HG02943 (cell line): Measurements from ENCODE around the gene MSMP.
A peak's percentile ranks its signal among the peaks of the same experiment; 100 is the strongest.

ENCODE experiments used
- ATAC-seq: cut with Tn5 transposase; IDR thresholded peaks from one replicate; pipeline ENCODE4 v1.9.1; 2021; ENCODE audit warnings: mild to moderate bottlenecking, low read depth, moderate library complexity; ENCODE audit not compliant: unreplicated experiment

The MSMP gene

GRCh38 chr9:35746583-35746982, 7.5 kb downstream of the MSMP start:
- no peak for ATAC-seq

DNA sequence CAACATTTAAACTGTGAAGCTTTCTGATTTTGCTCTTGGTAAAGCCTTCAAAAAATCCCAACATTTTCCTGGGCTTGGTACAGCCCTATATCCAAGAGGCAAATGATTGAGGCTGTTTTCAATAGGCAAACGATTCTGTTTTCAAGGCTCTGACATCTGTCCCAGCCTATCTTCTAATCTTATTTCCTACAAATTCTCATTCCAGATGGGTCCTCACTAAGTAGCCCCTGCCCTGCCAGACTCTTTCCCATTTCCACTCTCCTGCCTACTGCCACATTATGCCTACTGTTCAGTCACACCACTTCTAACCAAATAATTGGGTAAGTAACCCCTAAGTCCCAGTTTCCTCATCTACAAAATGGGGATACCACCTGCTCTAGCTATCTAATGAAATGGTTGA, 8.5 kb downstream of the MSMP start:
- ATAC-seq: no peak

DNA sequence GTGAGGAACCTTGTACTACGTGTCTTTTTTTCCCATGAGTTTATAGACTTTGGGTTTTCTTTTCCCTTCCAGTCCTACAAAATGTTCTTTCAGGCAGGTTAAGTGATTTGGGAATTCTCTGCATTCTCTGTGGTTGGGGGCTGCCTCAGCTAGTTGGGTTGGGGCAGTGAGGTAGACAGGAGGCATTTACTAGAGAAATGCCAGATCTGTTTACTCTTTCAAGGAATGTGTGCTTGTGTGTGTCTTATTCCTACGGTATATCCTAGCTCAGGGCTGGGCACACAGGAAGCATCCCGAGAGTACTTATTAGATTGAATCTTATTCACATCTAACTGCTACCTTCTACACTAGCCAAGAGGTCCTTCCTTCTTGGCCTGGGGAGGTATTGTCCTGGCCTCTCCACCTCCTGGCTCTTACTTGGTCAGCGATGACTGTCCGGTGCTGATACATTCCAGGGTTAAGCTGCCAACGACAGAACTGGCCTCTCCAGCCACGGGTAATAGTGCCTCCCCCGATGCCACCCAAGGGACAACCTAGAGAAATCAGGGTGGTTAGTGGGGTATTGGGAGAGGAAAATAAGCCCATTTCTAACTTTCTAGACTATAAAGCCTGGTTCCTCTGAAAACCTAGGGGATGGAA, 10.1 kb downstream of the MSMP start:
- ATAC-seq: no peak

DNA sequence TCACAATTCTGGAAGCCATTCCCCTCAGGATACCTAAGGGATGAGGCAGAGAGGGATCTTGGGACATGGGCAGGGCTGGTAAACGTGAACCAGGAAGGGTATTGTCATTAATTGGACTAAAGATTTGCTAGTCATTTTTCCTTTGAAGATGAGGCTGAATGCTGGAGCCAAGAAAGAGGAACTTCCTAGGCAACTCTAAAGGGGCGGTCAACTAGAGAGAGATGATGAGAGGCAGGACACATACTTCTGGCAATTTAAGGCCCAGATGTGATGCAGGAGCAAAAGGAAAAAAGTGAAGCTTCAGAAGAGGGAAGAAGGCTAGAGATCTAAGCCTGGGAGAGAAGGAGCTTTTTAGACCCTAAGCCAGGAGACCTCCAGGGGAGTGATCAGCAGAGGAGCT, 10.6 kb downstream of the MSMP start:
- ATAC-seq: no peak

- no peak for ATAC-seq
Observed at GRCh38 chr9:35741740-35742139, 12.3 kb downstream of the MSMP start.

- ATAC-seq: no peak
Observed at GRCh38 chr9:35740243-35740642, 13.8 kb downstream of the MSMP start.

- no peak for ATAC-seq
Observed at GRCh38 chr9:35738924-35739323, 15.2 kb downstream of the MSMP start.

DNA sequence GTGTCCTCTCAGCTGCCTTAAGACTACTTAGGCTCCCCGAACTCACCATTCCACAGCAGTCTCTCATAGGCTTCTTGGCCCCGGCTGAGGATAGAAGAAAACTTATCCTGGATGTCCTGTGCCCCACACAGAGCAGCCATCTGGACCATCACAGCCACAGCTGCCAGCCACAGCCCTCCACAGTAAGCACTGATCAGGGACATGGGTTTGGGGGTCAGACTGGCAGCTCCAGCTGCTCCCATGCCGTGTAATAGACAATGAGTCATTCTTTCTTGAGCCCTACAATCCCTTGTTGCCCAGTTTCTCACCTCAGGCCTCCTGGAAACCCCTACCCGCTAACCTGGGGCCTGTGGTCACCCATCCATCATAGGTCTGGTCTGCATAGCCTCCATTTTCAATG, 15.9 kb downstream of the MSMP start:
- ATAC-seq: no peak

GRCh38 chr9:35737143-35737542, 16.9 kb downstream of the MSMP start:
- ATAC-seq: no peak

- no peak for ATAC-seq
Observed at GRCh38 chr9:35736201-35736633, 17.9 kb downstream of the MSMP start.

DNA sequence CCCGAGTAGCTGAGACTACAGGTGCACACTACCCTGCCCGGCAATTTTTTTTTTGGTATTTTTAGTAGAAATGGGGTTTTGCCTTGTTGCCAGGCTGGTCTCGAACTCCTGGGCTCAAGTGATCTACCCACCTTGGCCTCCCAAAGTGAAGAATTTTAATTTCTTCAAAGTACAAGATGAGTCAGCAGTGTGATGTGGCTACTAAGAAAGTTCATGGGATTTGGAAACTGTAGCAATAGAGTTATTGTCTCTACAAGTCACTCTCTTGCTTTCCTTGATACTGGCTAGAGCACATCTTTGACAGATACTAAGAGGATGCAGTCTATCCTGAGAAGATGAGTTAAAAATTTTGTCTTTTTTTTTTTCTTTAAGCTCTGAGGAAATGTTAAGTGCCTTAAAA, 20.0 kb downstream of the MSMP start:
- no peak for ATAC-seq

- ATAC-seq: no peak
Observed at GRCh38 chr9:35732800-35733541, 21.1 kb downstream of the MSMP start.

DNA sequence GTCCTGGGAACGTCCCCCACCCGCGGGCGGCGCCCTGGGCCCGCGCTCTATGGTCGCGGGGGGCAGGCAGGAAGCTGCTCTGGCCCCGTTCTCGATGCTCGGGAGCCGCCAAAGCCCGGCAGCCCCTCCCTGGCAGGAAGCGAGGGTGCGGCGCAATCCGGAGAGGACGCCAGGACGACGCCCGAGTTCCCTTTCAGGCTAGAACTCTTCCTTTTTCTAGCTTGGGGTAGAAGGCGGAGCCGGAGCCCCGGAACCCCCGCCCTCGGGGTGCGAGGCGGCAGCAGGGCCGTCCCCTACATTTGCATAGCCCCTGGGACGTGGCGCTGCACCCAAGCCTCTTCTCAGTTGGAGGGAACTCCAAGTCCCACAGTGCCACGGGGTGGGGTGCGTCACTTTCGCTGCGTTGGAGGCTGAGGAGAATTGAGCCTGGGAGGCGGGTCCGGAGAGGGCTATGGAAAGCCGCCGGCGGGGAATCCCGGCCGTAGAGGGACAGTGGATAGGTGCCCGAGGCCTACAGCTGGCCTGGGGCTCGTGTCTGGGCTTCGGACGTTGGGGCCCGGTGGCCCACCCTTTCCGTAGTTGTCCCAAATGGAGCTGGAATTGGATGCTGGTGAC, 21.8 kb downstream of the MSMP start, which contains the start of the genes CREB3 and TLN1:
Gene CREB3 (plus strand): TSS at position 482 of the 615 bp plus-strand sequence. CDS start 107 bp downstream, at position 589.
Gene TLN1 (minus strand): TSS at position 11 of the 615 bp plus-strand sequence. CDS start 6,501 bp downstream, outside the sequence.
- peak; percentile 75 for ATAC-seq

DNA sequence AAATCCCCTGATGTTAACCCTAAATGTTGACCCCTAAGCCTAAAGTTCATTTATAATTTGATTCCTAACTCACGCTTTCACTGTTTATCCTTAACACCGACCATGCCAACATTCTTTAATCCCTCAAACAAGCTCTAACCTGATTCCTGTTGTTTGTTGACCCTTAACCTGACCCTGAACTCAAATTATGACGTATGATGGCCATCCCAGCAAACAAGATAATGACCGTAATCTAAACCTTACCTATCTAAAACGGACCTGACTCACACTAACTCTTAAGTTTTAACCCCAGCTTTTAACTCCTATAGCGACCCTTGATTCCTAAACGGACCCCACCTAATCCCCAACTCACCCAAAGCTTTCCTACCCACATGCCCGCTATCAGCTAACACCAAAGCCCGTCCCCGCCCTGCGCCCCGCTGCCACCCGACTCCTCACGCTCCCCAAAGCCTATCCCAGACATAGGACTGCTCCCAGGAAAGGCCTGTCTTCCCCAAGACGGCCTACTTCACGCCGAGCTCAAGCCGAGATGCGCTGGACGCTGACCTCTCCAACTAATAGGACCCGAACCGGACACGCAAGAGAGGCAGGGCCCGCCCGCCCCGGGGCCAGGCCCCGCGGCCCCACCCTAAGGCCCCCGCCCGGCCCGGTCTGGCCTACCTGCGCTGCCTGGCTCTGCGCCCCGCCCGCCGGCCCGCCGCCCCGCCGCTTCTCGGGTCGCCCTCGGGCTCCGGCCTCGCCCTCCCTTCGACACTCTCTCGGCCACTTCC, 22.5 kb downstream of the MSMP start:
- ATAC-seq: no peak

GRCh38 chr9:35730486-35730854, 23.6 kb downstream of the MSMP start:
- no peak for ATAC-seq

DNA sequence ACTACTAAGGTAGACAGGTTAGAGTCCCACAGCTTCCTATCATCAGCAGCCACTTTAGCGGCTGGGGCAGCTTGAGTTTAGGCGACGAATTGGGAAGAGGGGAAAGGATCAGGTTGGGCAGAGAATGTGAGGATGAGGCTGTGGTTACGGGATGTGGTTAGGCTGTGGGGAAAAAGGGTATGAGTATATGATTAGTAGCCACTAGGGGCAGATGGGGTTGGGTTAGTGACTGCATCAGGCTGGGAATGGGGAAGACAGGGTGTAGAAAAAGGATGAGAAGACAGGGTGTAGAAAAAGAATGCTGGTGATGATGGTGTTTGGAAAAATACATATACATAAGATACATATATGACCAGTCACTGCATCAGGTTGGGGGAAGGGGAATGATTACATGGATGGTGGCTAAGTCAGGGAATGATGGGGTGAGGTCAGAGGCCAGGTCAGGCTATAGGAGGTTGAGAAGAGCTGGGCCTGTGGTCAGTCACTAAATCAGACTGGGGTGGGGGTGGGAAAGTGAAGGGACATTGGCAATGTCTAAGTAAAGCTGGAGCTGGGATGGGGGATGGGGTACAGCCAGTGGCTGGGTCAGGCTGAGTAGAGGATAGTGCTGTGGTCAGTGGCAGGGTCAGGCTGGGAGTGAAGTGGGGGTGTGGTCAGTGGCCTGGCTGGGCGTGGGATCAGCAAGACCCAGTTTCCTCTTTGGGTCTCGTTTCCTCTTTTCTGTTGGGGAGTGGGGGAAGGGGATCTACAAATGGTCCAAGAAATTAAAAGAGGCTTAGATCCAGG, 24.2 kb downstream of the MSMP start:
- no peak for ATAC-seq

- ATAC-seq: no peak
Observed at GRCh38 chr9:35729101-35729500, 25.0 kb downstream of the MSMP start.

GRCh38 chr9:35728041-35728971, 25.8 kb downstream of the MSMP start:
- ATAC-seq: no peak

DNA sequence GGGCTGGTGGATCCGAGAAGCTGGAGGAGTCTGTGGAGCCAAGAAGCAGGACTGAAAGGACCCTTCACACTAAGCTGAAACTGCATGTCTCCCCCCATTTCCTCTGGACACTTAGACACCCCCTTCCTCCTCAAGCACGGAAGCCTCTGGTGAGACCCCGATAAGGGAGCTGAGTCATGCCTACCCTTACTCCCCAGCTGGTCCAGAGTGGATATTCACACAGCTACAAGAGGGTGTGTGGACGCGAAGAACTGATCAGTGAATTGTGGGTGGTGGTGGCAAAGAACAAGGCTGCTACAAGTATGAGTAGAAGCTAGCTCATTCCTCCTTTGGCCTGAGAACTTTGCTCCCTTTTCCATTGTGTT, 26.4 kb downstream of the MSMP start:
- no peak for ATAC-seq
